Activated CD4-positive, alpha-beta T cell treated with anti-CD3 and anti-CD28 coated beads for 36 hours (primary cell): ENCODE data around the gene ZBTB49. TPM values are rescaled to one million over a fixed set of nuclear protein-coding genes. Genes with fewer than 3 reads are reported as not detected.

Experiments used
- ATAC-seq: fragments of 200-7000 bp; cut with Tn5 transposase; one replicate; pipeline ENCODE4 v1.10.0; 2021; ENCODE audit warnings: mild to moderate bottlenecking, moderate library complexity
- CTCF ChIA-PET: fragments of 350-600 bp; sonication (Branson Sonifier 250); formaldehyde crosslinking; loops from one replicate; lab custom pipeline; 2021; ENCODE audit warnings: antibody characterized with exemption; lab: Charles Lee
- POLR2A ChIA-PET: fragments of 350-600 bp; sonication (Branson Sonifier 250); formaldehyde crosslinking; loops from one replicate; lab custom pipeline; 2021; ENCODE audit warnings: antibody characterized with exemption, inconsistent platforms; lab: Charles Lee
- DNase-seq: peaks from one replicate; pipeline ENCODE4 v3.0.0-alpha.2; 2020
- H3K27ac Mint-ChIP-seq: one replicate; pipeline ENCODE4 v1.8.0; 2021; ENCODE audit warnings: mixed read lengths
- H3K27me3 Mint-ChIP-seq: one replicate; pipeline ENCODE4 v1.8.0; 2021; ENCODE audit warnings: mixed read lengths
- H3K36me3 Mint-ChIP-seq: one replicate; pipeline ENCODE4 v1.8.0; 2021; ENCODE audit warnings: low read depth, mixed read lengths
- H3K4me1 Mint-ChIP-seq: one replicate; pipeline ENCODE4 v1.8.0; 2021; ENCODE audit warnings: mixed read lengths
- H3K4me3 Mint-ChIP-seq: one replicate; pipeline ENCODE4 v1.8.0; 2021; ENCODE audit warnings: mild to moderate bottlenecking, moderate library complexity, mixed read lengths
- H3K9me3 Mint-ChIP-seq: one replicate; pipeline ENCODE4 v1.8.0; 2021; ENCODE audit warnings: low read depth, mixed read lengths
- intact Hi-C, 2 experiments: fragments of 100-400 bp; cut with DNase I in 1 of 2; cut with micrococcal nuclease in 1 of 2; formaldehyde crosslinking; loops; one replicate each; pipeline versions ENCODE4 v1.14.2 to v1.15.1; 2022 to 2024; cut with DNase I, micrococcal nuclease
- total RNA-seq, 2 experiments: library from RNA; stranded (reverse); gene quantifications; one replicate each; pipeline ENCODE4 v1.2.3, GENCODE V29; 2021

ZBTB49 gene
- total RNA-seq, 2 experiments from 2014 or later, result 3.3 to 3.8 TPM

GRCh38 chr4:4362991-4363697 is 73.1 kb downstream of the ZBTB49 start:
- POLR2A ChIA-PET, result no interaction called here
- CTCF ChIA-PET, result interaction anchor here (0.6 to 1.2 kb wide), 2 partner anchors 10 to 423 kb away, joined by 3 to 4 read pairs; no protein-coding TSS in a partner anchor
- ATAC-seq, result no peak
- Mint-ChIP-seq H3K36me3 (peaks cover 1% of the 10 kb centered on the region), H3K4me3 (no peak overlapping the region), H3K9me3 (peaks cover 9% of the 10 kb centered on the region), H3K27me3 (peaks cover 2% of the 10 kb centered on the region), H3K27ac (no peak overlapping the region), H3K4me1 (no peaks in the 10 kb centered on the region)
- intact Hi-C loops, result no loop called here
- DNase-seq, result no peak

GRCh38 chr4:4364061-4364460 is 74.0 kb downstream of the ZBTB49 start:
- ChIA-PET POLR2A (no interaction called here), CTCF (interaction anchor here (1.2 kb wide), 1 partner anchor 9 kb away, joined by 3 read pairs; no protein-coding TSS in a partner anchor)
- peaks cover 9% of the 10 kb centered on the region for H3K9me3 Mint-ChIP-seq
- H3K27me3 Mint-ChIP-seq, result peaks cover 2% of the 10 kb centered on the region
- H3K27ac Mint-ChIP-seq, result no peak overlapping the region
- DNase-seq (no peak), ATAC-seq (no peak)
- no peak overlapping the region for H3K4me3 Mint-ChIP-seq
- peaks cover 1% of the 10 kb centered on the region for H3K36me3 Mint-ChIP-seq
- H3K4me1 Mint-ChIP-seq, result no peaks in the 10 kb centered on the region
- intact Hi-C loops, result no loop called here

GRCh38 chr4:4364486-4365208 is 74.6 kb downstream of the ZBTB49 start:
- H3K9me3 Mint-ChIP-seq, result peaks cover 9% of the 10 kb centered on the region
- intact Hi-C loops, result no loop called here

GRCh38 chr4:4368809-4369580 is 78.9 kb downstream of the ZBTB49 start:
- no peaks in the 10 kb centered on the region for H3K4me1 Mint-ChIP-seq

More at GRCh38 chr4:4364486-4365208, 74.6 kb downstream of the ZBTB49 start:
- ATAC-seq, result no peak
- H3K4me1 Mint-ChIP-seq, result no peaks in the 10 kb centered on the region
- no peak overlapping the region for H3K4me3 Mint-ChIP-seq
- H3K27ac Mint-ChIP-seq, result no peak overlapping the region
- ChIA-PET CTCF (interaction anchor here (1.2 kb wide), 1 partner anchor 8 kb away, joined by 3 read pairs; no protein-coding TSS in a partner anchor), POLR2A (no interaction called here)
- H3K36me3 Mint-ChIP-seq, result peaks cover 1% of the 10 kb centered on the region
- H3K27me3 Mint-ChIP-seq, result peaks cover 2% of the 10 kb centered on the region
- DNase-seq, result no peak

More at GRCh38 chr4:4368809-4369580, 78.9 kb downstream of the ZBTB49 start:
- H3K27ac Mint-ChIP-seq, result no peak overlapping the region
- H3K9me3 Mint-ChIP-seq, result peaks cover 9% of the 10 kb centered on the region
- ATAC-seq (no peak), DNase-seq (no peak)
- no peaks in the 10 kb centered on the region for H3K27me3 Mint-ChIP-seq
- H3K36me3 Mint-ChIP-seq, result peaks cover 1% of the 10 kb centered on the region
- CTCF ChIA-PET, result interaction anchor here (0.9 kb wide), 1 partner anchor 16 kb away, joined by 4 read pairs; no protein-coding TSS in a partner anchor
- no peak overlapping the region for H3K4me3 Mint-ChIP-seq
- POLR2A ChIA-PET, result no interaction called here
- intact Hi-C loops, result no loop called here

Other genes starting within 250 kb of the ZBTB49 start
- gene OTOP1, start 63.3 kb upstream of the ZBTB49 start, total RNA-seq, result not detected
- gene TMEM128, start 42.0 kb upstream of the ZBTB49 start, total RNA-seq, result 10 to 100 TPM; 14.6 to 25.3 TPM
- 10 to 100 TPM; 65.6 to 74.3 TPM for gene LYAR, start 97 bp upstream of the ZBTB49 start, total RNA-seq
- gene NSG1, start 96.9 kb downstream of the ZBTB49 start, total RNA-seq, result 1 to 10 TPM; 4.1 to 5.3 TPM